NCI-H146 treated with DMSO at 0.1 percent for 48 hours (cell line): ENCODE data around the gene SLC5A2.
A peak's percentile ranks its signal among the peaks of the same experiment; 100 is the strongest.
"Not testable (repeated sequence)": the region's sequence is repeated elsewhere in the genome, so short reads cannot be mapped to it uniquely, and the experiment has no call there.

Source experiments
- DNase-seq: peaks from one replicate; lab custom pipeline; 2025; ENCODE audit not compliant: unreplicated experiment; lab: John Stamatoyannopoulos, UW

SLC5A2 gene

DNA sequence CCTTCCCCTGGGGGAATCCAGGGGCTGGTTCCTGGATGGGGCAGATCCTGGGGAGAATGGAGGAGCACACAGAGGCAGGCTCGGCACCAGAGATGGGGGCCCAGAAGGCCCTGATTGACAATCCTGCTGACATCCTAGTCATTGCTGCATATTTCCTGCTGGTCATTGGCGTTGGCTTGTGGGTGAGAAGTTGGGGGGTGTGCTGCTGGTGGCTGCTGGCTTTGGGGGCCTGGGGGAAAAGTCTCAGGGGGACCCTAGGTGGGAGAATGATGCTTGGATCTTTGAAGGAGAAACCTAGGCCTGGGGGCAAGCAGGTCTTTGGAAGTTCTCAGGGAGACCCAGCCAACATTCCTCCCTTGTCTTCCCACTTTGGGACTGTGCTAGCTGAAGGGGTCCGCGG is at the start of gene SLC5A2:
SLC5A2 (plus strand) TSS at position 43 of the 400 bp plus-strand sequence; CDS start at position 57, 14 bp downstream.
- DNase-seq, result no peak

DNA sequence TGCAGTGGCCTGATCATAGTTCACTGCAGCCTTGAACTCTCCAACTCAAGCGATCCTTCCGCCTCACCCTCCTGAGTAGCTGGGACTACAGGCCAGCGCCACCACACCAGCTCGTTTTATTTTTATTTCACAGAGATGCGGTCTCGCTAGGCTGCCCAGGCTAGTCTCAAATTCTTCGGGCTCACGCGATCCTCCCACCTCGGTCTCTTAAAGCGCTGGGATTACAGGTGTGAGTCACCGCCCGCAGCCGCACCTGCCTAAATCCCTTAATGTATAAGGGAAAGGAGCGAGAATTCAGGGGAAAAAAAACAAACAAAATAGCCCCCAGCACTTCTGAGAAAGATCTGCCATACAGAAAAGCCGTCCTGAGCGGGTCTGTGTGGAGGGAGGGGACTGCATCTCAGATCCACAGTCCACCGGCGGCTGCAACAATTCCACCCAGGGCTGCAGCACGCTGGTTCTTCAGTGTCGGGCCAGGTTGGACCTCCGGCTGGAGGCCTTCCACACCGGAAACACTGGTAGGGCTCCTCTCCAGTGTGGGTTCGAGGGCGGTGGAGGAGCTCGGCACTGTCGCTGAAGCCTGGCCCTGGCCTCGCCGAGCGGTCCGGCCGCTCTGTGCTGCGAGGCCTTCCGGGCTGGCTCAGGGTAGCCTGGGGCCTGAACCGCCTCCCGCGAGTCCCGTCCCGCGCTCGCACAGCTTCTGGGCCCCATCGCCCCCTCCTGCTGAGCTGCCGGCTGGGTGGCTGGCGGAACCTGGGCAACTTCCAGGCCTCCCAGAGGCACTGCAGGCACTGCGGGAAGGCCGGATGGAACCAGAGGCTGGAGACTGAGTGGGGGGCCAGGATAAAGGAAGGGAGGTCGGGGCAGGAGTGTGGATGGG is 47.3 kb upstream of the SLC5A2 start:
- DNase-seq, result no peak

DNA sequence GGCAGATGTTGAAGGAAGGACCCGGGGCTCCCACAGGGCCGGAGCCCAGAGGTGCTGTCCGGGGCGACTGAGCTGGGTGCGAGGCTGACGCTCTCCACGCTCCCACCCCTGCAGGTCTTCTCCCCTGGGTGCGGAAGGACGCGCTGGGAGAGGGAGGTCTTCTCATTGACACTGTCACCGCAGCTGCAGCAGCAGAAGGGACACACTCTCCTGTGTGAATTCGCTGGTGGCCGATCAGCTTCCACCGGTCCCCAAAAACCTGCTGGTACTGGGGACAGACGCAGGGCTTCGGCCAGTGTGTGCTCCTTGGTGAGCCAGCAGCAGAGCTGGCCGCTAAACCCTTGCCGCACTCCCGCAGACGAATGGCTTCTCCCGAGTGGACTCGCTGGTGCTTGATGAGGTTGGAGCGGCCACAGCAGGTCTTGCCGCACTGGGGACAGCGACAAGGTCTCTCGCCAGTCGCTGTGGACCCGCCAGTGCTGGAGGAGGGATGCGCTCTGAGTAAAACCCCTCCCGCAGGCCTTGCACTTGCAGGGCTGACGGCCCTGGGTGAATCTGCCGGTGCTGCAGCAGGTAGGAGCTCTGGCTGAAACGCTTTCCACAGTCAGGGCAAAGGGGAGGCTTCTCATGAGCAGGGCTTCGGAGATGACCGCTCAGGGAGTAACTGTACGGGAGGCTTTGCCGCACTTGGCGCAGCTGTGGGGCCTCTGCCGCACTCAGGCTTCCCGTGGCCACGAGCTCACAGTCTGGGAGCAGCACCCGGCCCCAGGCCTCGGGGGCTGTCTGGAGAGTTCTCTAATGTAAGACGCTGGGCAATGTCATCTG is 46.5 kb upstream of the SLC5A2 start:
- no peak for DNase-seq

DNA sequence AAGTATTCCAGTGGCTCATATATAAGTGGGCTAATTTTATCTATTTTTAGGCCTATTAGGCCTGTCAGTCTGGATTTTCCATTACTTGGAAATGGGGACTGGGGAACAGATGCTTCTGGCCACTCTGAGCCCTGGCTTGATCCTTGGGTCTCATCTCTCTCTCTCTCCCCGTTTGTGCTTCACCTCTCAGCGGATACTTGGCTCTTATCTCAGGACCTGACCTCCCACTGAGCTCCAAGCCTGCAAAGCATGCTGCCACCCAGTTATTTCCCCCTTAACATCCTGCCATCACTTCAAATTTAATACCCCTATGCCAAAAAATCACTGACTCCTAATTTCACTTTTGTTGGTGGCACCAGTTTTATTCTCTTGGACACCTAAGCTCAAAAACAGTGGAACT is 44.5 kb upstream of the SLC5A2 start:
- DNase-seq, result no peak

DNA sequence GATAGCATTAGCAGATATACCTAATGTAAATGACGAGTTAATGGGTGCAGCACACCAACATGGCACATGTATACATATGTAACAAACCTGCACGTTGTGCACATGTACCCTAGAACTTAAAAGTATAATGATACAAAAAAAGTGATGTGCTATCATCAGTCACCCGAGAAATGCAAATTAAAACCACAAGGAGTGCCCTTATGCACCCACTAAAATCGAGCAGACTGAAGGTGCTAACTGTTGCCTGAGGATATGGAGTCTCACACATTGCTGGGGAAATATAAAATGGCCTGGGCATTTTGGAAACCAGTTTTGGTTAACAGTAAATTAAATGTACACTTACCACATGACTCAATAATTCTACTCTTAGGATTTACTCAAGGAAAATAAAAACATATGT is 43.9 kb upstream of the SLC5A2 start:
- not testable (repeated sequence) for DNase-seq

DNA sequence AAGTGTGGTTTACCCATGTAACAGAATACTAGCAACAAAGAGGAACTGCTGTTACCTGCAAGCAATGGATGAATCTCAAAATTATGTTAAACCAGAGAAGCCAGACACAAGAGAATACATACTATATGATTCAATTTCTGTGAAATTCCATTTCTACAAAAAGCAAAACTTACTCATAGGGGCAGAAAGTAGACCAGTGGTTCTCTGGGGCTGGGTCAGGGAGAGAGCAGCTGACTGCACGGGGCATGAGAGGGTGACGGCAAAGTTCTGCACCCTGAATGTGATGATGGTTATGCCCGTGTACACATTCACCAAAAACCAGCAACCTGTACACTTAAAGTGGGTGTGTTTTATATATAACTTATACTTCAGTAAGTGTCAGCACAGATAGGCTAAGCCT is 43.4 kb upstream of the SLC5A2 start:
- DNase-seq, result no peak

DNA sequence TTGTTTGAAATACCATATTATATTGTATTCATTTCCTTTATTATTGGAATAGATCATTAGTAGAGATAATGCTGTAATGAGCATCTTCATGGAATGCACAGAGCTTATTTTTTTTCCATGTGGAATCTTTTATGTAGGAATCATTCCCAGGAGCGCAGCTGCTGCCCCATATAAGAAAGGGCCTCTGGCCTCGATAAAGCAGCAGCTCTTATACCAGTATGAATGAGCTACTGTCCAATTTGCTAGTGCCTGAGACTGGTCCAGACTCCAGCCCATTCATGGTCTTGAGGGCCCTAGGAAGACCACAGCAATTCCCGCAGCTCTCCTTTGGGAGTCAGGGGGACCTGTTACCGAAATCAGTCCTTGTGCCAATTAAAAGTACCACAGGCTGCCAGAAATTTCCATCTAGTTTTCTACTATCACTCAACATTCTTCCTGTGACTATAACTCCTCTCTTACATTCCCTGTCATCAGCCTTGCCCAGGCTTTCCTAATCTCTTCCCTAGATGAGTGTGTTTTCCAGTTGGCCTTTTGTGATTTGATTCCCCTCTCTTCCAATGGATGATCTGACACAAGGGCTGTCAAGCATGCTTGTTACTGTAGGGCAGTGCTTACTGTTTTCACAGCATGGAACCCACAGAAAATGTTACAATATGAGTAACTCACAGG is 42.3 kb upstream of the SLC5A2 start:
- no peak for DNase-seq

DNA sequence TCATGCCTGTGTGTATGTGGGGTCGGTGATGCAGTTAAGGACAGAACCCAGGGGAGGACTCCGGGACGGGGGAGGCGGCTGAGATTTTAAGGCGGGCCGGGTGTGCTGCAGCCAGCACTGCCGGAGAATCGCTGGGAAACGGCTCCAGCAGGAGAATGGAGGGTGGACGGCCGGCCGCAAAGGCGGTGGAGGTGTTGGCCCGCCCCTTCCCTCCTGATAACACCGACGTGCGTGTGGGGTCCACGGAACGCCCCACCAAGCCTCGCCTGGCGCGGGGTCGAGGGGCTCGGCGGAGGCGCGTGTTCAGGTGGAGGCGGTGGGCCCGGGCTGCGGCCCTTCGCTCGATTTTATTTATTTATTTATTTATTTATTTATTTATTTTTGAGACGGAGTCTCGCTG is 41.0 kb upstream of the SLC5A2 start:
- DNase-seq, result no peak

DNA sequence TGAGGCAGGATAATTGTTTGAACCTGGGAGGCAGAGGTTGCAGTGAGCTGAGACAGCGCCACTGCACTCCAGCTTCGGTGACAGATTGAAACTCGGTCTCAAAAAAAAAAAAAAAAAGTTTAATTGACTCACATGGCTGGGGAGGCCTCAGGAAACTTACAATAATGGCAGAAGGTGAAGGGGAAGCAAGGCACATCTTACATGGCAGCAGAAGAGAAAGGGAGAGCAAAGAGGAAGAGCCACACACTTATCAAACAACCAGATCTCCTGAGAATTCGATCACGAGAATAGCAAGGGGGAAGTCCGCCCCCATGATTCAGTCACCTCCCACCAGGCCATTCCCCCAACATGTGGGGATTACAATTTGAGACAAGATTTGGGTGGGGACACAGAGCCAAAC is 37.0 kb upstream of the SLC5A2 start:
- DNase-seq, result not testable (repeated sequence)

DNA sequence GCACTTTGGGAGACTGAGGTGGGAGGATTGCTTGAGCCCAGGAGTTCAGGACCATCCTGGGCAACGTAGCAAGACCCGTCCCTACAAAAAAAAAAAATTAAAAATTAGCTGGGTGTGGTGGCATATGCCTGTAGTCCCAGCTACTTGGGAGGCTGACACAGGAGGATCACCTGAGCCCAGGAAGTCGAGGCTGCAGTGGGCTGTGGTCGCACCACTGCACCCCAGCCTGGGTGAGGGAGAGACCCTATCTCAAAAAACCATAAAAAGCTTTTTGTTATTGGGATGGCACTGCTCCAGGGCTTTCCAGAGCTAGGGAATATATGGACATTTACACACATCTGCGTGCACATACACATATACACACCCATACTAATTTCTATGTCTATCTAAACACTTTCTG is 31.7 kb upstream of the SLC5A2 start:
- no peak for DNase-seq

DNA sequence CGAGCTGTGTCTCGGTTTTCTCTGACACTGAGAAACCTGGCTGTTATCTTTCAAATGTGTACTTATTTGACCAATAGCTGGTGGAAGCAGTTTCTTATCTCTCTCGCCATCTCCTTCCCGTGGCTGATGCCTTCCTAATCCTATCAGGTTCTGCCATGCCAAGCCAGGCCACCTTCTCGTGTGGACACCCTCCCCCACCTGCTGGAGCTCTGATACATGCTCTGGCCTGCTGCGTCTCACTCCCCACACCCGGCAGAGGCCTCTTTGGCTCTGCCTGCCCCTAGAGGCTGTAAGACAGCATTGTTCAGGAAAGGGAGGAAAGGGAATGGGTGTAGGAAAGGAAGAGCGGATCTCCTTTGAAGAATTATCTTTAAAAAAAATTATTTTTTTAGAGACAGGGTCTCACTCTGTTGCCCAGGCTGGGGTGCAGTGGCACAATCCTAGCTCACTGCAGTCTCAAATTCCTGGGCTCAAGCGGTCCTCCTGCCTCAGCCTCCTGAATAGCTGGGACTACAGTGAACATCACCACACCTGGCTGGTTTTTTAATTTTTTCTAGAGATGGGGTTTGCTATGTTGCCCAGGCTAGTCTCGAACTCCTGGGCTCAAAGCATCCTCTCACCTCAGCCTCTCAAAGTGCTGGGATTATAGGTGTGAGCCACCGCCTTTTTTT is 31.1 kb upstream of the SLC5A2 start:
- peak; percentile 64 for DNase-seq

DNA sequence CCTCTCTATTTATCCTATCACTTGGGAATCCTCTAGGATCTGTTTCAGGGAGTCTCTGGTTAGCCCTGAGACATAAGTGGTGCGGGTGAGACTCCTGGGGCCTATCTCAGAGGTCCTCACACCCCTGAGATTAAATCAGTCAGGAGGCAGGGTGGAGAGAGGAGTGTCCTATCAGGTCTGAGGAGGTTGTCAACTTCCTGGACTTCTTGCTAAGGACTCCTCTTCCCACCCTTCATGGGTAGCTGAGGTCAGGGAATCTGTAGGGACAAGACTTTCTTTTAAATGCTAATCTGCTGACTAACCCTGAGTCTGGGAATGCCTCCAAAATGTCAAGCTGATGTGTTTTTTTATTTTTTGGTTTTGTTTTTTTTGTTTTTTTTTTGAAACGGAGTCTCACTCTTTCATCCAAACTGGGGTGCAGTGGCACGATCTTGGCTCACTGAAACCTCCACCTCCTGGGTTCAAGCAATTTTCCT is 30.3 kb upstream of the SLC5A2 start:
- DNase-seq, result no peak

DNA sequence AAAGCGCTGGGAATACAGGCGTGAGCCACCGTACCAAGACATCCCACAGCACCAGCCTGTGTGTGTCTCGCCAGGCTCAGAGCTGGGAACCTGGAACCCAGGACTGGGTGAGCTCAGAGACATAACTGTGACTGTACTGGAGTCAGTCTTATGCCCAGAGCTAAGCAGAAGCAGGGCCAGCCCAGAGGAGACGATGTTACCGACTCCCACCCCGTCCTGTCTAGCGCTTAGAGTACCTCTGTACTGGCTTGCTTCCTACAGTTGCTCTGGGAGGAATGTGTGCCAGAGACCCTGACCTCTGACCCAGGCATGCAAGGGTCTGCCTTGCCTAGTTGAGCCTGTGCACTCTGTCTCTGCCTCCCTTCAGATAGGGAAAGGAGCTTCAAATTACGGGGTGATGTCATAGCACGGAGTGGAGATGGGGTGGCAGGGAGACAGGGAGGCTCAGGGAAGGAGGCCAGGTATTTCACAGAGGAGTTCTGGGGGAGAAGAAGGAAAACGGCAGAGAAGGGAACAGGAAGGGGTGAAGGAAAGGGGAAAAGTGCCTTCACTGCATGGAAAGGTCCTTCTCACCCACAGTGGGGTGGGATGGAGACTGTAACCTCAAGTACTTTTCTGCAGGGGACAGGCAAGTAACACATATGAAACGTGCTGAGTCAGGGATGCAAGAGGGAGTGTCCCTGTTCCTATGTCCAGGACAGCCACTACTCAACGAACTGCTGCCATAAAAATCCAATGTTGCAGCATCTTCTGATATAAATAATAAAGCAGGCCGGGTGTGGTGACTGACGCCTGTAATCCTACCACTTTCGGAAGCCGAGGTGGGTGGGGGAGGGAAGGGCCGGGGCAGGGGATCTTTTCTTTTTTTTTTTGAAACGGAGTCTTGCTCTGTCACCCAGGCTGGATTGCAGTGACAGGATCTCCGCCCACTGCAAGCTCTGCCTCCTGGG is 29.4 kb upstream of the SLC5A2 start:
- no peak for DNase-seq

DNA sequence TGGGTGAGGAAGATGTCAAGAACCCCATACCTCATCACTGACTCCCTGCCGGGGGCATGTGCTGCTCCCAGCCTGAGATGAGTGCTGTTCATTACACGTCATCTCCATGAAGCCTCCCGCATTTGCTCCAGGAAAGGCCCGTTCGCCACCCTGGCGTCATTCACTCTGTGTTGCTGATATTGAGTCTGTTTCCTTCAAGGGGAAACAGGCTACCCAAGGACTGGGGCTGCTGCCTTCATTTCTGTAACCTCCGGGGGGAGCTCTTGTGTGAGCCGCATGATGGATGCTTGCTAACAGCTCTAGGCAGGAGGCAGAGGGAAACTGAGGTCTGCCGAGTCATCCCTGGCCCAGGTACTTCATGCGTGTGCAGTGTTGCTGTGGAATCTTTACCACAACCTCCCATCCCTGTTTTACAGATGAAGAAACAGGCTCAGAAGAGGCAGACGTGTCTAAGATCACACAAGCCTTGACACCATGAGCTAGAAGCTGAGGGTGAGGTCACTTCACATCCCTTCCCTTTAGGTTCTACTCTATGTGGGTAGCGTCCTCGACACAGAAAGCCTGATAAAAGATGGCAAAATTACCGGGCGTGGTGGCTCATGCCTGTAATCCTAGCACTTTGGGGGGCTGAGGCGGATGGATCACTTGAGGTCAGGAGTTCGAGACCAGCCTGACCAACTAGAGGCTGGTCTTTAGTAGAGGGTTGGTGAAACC is 27.2 kb upstream of the SLC5A2 start:
- no peak for DNase-seq

DNA sequence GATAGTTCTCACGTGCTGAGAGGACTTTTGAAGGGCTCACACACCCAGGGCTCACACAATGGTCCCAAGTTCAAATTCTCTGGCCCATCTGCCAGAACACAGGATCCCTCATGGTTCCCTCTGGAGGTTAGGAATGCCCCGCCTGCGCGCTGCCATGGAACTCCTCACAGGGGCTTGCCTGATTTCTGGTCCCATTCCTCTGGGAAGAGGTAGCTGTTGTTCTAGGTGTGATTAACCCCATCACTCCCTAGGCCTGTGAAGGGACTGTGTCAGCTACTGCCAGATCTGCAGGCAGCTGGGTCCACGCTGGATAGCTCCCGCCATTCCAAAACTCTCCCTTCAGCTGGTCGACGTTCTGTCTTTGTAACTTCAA is 25.9 kb upstream of the SLC5A2 start:
- no peak for DNase-seq

DNA sequence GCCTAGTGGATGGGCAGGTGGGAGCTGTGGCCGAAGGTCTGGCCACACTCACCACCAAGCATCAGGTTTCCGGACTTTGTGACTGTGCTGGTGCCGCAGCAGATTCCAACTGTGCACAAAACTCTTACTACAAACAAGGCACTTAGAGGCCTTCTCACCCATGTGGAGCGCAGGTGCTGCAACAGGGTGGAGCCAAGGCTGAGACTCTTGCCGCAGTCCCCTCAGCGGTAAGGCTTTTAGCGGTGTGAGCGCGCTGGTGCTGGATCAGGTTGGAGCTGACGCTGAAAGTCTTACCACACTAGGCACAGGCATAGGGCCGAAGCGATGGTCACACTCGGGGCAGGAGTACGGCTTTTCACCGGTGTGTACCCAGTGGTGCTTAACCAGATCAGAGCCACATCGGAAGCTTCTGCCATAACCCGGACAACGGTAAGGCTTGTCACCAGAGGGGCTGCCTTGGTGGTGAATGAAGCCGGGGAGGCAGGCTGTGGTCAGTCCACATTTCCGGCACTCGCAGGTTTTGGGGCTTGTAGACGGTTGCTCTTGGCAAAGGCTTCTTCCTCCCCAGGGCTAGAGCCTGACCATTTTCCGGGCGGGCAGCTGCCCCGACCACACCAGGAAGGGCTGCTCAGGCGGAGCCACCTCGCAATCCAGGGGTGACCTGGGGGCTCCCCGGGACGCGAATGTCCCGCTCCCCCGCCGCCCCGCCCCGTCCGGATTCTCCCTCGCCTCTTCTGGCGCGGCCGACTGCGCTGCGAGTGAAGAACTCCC is 24.7 kb upstream of the SLC5A2 start:
- DNase-seq, result peak; percentile 53

DNA sequence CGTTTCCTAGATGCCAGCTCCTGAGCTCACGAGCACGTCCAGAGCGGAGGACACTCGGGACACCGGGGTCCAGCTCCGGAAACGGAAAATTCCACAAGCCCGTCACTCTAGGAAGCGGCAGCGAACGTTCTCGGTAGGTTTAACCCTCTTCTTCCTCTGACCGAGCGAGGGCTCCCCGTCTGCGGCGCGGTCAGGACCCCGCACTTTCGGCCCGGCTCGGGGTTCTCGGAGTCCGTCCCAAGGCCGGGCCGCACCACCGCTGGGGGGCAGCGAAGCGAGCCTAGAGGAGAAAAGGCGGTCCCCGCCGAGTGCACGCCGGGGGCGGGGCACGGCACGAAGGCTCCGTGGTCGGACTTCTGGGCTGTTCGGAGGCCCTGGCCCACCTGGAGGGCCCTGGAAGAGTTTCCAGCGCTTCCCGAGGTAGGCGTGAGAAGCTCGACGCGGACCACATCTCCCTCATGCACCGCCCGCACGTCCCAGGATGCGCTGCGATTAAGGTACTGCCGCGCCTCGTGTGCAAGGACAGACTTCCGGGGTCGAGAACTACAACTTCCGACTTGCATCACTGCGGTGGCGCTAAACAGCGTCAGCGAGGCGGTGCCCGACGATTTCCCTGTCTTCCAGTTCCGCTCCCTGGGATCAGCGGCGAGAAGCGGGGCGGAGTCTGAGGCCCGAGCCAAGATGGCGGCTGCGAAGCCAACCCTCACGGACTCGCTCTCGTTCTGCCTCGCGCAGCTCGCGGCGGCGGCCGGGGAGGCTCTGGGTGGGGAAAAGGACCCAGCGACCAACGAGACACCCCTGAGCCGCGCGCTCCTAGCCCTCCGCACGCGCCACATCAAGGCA is 23.9 kb upstream of the SLC5A2 start, which contains the start of gene ARMC5:
ARMC5 (plus strand) TSS at position 658 of the 843 bp plus-strand sequence; CDS start at position 682, 24 bp downstream.
- peak; percentile 98 for DNase-seq
